ENCODE data around the gene POMGNT1. TPM values are rescaled to one million over a fixed set of nuclear protein-coding genes. Genes with fewer than 3 reads are reported as not detected.
A peak's percentile ranks its signal among the peaks of the same experiment; 100 is the strongest.

POMGNT1 gene
- total and polyA plus RNA-seq, 7 donors: 63.1 to 100 (median 81.1) TPM

DNA sequence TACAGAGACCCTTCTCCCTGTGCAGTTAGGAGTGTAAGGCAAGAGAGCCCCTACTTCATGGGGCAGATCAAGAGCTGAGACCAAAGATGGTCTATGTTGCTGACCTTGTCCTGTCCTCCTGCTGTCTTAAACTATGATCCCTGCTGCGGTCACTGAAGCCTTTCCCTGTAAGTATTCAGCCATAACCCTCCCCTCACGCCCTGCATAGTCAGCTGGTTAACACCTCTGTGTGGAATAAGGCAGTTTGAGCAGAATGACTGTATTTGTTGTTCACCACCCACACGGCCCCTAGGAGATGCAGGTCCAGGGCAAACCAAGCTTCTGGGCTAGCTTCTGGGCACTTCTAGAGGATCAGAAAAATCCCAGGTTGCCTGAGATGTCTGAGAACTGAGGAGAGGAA lies 23.0 kb downstream of the POMGNT1 start:
- peaks cover 43% of the 10 kb centered on the region for H3K4me1 ChIP-seq
- intact Hi-C loops (cut with DNase I): loop anchor here in 1 of 2 donors (2.0 kb wide), 1 partner anchor 42 kb away; the partner anchor contains the start of gene PIK3R3
- ATAC-seq (no peak), DNase-seq (no peak)
- no peaks in the 10 kb centered on the region for H3K9me3 ChIP-seq
- 72 to 80% (median 77%) methylated on average over 3 of the region's 3 CpGs for WGBS, 3 donors
- H3K36me3 ChIP-seq (ENCODE audit: insufficient read depth in 1 of 2, low read depth in 1 of 2): no peaks in the 10 kb centered on the region
- H3K27me3 ChIP-seq (ENCODE audit: insufficient read depth in 3 of 3, low read length in 2 of 3): no peaks in the 10 kb centered on the region
- peak overlapping the region; percentile 47 for H3K27ac ChIP-seq
- no peak overlapping the region for H3K4me3 ChIP-seq
- TF ChIP-seq, protein P1, sequence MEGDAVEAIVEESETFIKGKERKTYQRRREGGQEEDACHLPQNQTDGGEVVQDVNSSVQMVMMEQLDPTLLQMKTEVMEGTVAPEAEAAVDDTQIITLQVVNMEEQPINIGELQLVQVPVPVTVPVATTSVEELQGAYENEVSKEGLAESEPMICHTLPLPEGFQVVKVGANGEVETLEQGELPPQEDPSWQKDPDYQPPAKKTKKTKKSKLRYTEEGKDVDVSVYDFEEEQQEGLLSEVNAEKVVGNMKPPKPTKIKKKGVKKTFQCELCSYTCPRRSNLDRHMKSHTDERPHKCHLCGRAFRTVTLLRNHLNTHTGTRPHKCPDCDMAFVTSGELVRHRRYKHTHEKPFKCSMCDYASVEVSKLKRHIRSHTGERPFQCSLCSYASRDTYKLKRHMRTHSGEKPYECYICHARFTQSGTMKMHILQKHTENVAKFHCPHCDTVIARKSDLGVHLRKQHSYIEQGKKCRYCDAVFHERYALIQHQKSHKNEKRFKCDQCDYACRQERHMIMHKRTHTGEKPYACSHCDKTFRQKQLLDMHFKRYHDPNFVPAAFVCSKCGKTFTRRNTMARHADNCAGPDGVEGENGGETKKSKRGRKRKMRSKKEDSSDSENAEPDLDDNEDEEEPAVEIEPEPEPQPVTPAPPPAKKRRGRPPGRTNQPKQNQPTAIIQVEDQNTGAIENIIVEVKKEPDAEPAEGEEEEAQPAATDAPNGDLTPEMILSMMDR (IDR thresholded peaks at IDR 0.05): no peak

DNA sequence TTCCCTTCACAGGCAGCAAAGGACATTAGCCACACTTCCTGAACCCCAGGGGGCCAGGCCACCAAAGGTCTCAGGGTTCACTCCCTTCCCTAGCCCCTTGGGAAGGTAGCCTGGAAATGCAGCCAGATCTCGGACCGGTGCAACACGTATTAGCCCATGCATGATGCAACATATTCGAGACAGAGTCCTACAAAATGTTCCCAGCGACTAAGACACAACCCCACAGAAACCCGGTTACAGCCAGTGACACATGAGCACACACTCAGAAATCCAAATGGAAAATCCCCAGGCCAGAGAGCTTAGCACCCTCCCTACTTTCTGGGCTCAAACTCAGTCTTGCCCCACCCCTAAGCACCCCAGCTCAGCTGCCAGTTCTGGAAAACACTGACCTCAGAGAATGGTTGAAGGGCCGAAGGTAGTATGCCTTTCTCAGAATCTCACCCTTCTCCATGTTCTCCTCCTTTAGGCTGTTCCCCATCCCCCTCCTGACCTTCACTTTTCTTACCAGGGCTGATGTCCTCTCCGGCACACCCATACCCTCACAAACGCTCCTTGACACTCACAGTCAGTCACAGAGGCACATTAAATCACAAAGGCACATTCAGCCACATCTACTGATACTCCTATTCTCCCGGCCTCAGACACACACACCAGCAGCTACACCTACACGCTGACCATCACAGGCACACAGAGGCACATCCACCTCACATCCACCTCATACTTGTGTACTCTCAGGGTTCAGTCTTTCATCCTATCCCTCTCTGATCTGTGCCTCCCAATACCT lies 23.6 kb downstream of the POMGNT1 start, which contains the start of gene TSPAN1:
TSPAN1 (plus strand) TSS at position 640 of the 784 bp plus-strand sequence. CDS start 6,021 bp downstream, outside the sequence.
- 19 to 26% (median 20%) methylated on average over 11 of the region's 11 CpGs for WGBS, 3 donors

DNA sequence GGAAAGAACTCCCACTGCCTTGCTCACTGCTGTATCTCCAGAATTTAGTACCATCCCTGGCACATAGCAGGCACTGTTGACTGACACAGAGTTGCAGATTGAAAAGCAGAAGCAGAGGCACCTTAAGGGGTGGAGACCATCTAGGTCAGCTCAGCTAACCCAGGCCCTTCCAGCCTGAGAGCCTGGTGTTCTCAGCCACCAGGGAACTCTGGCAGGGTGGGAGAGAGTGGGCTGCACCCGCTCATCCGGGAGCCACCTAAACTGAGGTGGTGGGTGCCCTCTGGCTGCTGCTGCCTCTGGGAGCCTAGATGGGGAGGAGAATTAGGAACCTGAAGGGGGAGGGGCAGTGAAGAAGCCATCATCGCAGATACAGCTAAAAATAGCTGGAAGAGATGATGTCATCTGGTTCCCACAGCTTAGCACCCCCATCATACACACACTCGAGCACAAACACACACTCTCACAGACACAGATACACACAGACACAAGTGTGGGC lies 24.8 kb downstream of the POMGNT1 start:
- WGBS, 3 donors: 16 to 28% (median 23%) methylated on average over 4 of the region's 4 CpGs
- no peaks in the 10 kb centered on the region for H3K36me3 ChIP-seq (ENCODE audit: insufficient read depth in 1 of 2, low read depth in 1 of 2)
- no peaks in the 10 kb centered on the region for H3K27me3 ChIP-seq (ENCODE audit: insufficient read depth in 3 of 3, low read length in 2 of 3)
- DNase-seq (no peak), ATAC-seq (peak; percentile 40 to 74 (median 58))
- no peaks in the 10 kb centered on the region for H3K9me3 ChIP-seq
- intact Hi-C loops (cut with DNase I): loop anchor here in 1 of 2 donors (2.0 kb wide), 1 partner anchor 41 kb away; the partner anchor contains the start of gene PIK3R3
- peaks cover 33% of the 10 kb centered on the region for H3K4me1 ChIP-seq
- H3K4me3 ChIP-seq: no peak overlapping the region
- peak overlapping the region; percentile 47 for H3K27ac ChIP-seq
- TF ChIP-seq, protein P1 (IDR thresholded peaks at IDR 0.05): no peak

More for the DNA sequence above, 23.6 kb downstream of the POMGNT1 start, which contains the start of gene TSPAN1:
- ATAC-seq (peak; percentile 64 to 85 (median 83)), DNase-seq (peak; percentile 50 to 79)
- intact Hi-C loops (cut with DNase I): loop anchor here in 1 of 2 donors (2.0 kb wide), 1 partner anchor 42 kb away; the partner anchor contains the start of gene PIK3R3
- Histone ChIP-seq H3K4me1 (peaks cover 42% of the 10 kb centered on the region), H3K36me3 (ENCODE audit: insufficient read depth in 1 of 2, low read depth in 1 of 2) (no peaks in the 10 kb centered on the region), H3K4me3 (peak within 1 kb of the TSS; percentile 0), H3K27me3 (ENCODE audit: insufficient read depth in 3 of 3, low read length in 2 of 3) (no peaks in the 10 kb centered on the region), H3K27ac (peak within 1 kb of the TSS; percentile 47), H3K9me3 (no peaks in the 10 kb centered on the region)
- TF ChIP-seq, protein P1 (IDR thresholded peaks at IDR 0.05): no peak

DNA sequence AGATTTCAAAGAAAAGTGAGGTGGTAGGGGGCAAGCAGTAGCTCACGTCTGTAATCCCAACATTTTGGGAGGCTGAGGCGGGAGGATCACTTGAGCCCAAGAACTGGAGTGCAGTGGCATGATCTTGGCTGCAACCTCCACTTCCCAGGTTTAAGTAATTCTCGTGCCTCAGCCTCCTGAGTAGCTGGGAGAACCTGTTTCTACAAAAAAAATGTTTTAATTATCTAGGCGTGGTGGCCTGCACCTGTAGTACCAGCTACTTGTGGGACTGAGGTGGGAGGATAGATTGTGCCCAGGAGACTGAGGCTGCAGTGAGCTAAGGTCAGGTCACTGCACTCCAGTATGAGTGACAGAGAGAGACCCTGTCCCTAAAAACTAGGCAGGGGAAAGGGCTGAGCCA lies 25.9 kb downstream of the POMGNT1 start:
- Histone ChIP-seq H3K36me3 (ENCODE audit: insufficient read depth in 1 of 2, low read depth in 1 of 2) (no peaks in the 10 kb centered on the region), H3K4me1 (peaks cover 41% of the 10 kb centered on the region), H3K27ac (no peak overlapping the region), H3K9me3 (no peaks in the 10 kb centered on the region), H3K4me3 (no peak overlapping the region), H3K27me3 (ENCODE audit: insufficient read depth in 3 of 3, low read length in 2 of 3) (no peaks in the 10 kb centered on the region)
- WGBS, 3 donors: 80 to 91% (median 90%) methylated on average over 4 of the region's 4 CpGs
- TF ChIP-seq, protein P1 (IDR thresholded peaks at IDR 0.05): no peak
- DNase-seq (no peak), ATAC-seq (no peak)
- intact Hi-C loops (cut with DNase I): loop anchor here in 1 of 2 donors (2.0 kb wide), 1 partner anchor 40 kb away; the partner anchor contains the start of gene PIK3R3
